UCSD-AML1 (cell line): ENCODE measurements around the gene SURF2.

ENCODE experiments used
- DNase-seq: peaks from one replicate; lab custom pipeline; 2025; ENCODE audit not compliant: unreplicated experiment; lab: John Stamatoyannopoulos, UW

Gene SURF2

DNA sequence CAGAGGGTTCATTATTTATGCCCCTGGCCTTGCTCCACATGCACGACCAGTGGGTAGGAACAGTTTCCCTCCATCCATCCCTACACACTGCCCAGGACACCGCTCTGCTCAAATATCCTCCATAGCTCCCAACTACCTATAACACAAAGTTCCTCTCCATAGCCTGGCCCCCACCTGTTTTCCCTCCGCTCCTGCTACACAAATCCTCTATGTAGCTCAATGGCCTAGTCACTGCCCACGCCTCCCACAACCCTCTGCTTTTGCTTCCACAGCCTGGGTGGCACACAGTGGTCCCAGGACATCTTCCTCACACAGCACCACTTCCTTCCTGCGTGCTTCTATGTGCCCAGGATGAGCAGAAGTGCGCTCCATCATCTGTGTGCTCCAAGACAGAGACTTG, 41.0 kb downstream of the SURF2 start:
- DNase-seq, result no peak

DNA sequence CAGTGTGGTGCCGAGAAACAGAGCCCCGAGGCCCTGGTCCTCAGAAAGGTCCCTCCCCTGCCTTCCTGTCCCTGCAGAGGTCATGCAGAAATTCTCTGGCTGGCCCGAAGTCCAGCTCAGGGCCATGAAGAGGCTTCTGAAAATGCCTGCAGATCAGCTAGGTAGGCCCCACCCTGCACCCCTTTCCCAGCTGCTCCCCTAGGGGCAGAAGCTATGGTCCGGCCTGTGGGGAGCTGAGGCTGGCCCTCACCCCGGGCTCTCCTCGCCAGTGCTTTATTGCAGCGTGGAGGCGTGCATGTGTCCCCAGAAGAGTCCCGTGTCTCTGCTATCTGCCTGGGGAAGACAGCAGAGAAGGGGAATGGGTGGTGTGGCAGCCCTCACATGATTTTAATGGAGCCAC, 41.5 kb downstream of the SURF2 start:
- DNase-seq, result no peak

DNA sequence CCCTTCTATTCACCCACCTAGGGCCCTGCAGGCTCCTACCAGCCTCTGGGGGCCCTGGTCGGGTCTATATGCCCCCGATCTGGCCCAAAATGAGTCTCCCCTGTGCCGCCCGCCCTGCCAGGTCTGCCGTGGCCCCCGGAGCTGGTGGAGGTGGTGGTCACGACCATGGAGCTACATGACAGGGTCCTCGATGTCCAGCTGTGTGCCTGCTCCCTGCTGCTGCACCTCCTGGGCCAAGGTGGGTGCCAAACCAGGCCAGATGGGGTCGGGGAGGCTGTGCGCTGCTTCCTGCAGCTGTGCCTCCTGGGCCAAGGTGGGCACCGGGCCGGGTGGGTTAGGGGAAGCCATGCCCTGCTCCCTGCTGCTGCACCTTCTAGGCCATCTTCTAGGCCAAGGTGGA, 43.9 kb downstream of the SURF2 start:
- no peak for DNase-seq

GRCh38 chr9:133401588-133401987, 45.2 kb downstream of the SURF2 start:
- DNase-seq, result no peak

GRCh38 chr9:133402689-133403088, 46.3 kb downstream of the SURF2 start:
- no peak for DNase-seq

DNA sequence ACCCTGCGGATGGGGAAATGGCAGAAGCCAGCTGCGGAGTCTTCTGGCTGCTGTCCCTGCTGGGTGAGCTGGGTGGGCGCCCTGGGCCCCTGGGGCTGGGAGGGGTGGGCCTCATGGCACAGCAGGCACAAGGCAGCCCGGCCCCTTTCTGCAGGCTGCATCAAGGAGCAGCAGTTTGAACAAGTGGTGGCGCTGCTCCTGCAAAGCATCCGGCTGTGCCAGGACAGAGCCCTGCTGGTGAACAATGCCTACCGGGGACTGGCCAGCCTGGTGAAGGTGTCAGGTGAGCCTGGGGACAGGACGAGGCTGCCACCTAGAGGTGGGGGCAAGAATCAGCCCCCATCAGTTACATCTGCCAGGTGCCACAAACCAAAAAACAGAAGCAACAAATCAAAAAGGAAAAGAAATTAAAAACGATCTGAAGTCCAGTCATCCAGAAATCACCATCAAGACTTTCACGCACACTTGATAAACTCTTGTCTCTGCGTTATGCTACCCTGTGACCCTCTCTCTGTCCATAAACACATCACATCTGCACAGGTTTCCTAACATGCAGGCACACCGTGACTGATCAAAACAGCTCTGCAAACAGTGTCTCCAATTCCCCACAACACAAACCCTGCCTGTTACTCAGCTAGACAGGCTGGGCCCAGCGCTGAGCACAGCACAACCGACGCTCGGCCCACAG, 47.6 kb downstream of the SURF2 start:
- DNase-seq, result no peak

- no peak for DNase-seq
Measured at GRCh38 chr9:133404454-133405002, 48.2 kb downstream of the SURF2 start.

DNA sequence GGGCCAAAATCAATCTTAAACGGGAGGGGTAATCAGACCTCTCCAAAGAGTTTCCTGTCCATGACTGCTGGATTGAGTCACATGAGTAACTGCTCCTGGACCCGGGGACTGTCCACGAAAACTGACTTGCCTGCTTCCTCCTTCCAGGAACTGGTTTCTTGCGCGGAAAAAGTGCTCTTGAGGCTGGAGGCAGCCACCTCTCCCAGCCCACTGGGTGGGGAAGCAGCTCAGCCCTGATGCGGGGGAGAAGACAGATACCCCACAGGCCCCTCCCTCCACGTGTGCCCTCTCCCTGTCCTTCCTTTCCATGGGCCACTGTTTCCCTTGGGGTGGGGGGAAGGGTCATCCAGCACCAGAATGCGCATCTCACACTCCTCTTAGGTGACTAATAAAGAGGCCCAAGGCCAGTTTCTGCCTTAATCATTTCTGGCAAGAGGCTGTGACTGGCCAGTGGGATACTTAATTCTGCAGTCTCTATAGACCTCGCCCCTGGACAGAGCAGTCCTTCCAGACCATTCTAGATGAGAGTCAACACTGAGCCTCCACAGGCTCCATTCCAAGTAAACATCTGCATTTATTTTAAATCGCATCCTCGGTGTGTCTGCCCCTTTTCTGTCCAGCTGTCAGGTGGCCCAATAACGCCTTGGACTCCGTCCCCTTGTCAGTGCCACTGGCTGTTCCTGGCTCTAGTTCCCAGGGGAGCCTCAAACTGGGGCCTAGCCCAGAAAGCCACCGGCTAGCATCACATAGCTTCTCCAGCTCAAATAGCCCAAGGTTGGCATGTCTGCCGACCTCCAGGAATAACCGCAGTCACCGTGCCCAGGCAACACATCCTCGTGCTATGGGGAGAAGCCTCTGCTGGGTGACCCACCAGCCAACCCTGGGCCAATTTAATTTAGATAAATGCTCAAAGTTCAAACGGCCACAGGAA, 49.4 kb downstream of the SURF2 start:
- DNase-seq, result no peak

GRCh38 chr9:133406480-133407307, 50.3 kb downstream of the SURF2 start:
- peak; percentile 71 for DNase-seq

- DNase-seq, result no peak
Measured at GRCh38 chr9:133408042-133408441, 51.7 kb downstream of the SURF2 start.
